HG02610 (cell line): ENCODE data around the gene LRRC25.

Experiments used
- ATAC-seq: cut with Tn5 transposase; IDR thresholded peaks from one replicate; pipeline ENCODE4 v1.9.1; 2021; ENCODE audit warnings: mild to moderate bottlenecking, moderate library complexity; ENCODE audit not compliant: unreplicated experiment

LRRC25 gene

GRCh38 chr19:18397242-18398202, at the start of gene LRRC25:
Gene LRRC25 (minus strand): TSS chr19:18397622. CDS start chr19:18396963, 659 bp downstream.
- no peak for ATAC-seq

- ATAC-seq: no peak
Measured at GRCh38 chr19:18446811-18447359, 49.5 kb upstream of the LRRC25 start.

- no peak for ATAC-seq
Measured at GRCh38 chr19:18446145-18446810, 48.9 kb upstream of the LRRC25 start.

GRCh38 chr19:18445262-18445948, 48.0 kb upstream of the LRRC25 start:
- no peak for ATAC-seq

DNA sequence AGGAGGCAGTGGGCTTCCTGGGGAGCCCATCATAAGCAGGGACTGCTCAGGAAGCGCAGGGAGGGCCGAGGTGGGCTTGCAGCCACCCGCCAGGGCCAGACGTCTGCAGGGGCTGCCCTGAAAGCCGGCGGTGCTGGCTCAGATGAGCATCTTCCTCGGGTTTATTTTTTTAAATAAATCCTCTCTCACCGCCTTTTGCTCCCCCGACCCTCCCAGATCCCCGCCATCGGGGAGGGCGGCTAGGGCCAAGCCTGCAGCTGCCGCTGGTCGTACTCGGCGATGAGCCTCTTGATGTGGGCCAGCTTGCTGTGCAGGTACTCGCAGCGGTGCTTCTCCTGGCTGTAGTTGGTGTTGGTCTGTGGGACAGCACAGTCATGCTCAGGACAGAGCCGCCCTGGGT, 47.1 kb upstream of the LRRC25 start:
- ATAC-seq: no peak

GRCh38 chr19:18443831-18444230, 46.4 kb upstream of the LRRC25 start:
- ATAC-seq: no peak

DNA sequence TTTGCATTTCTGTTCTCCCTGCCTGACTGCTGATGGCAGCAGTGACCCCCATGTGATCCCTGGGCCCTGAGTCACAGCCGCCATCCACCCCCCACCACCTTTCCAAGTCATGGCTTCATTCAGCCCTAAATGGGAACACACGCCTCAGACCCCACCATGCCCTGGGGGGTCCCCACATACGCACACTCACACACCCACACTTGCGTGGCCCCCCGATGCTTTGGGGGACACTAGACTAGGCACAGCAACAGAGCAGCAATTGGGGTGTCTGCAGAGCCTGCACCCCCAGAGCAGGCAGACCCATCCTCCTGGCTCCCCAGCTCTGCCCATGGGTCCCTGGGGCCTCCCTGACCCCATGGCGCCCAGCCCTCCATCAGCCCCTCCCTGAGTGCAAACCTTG, 46.0 kb upstream of the LRRC25 start:
- no peak for ATAC-seq

GRCh38 chr19:18442941-18443340, 45.5 kb upstream of the LRRC25 start:
- no peak for ATAC-seq

- no peak for ATAC-seq
Measured at GRCh38 chr19:18441804-18442788, 44.7 kb upstream of the LRRC25 start.

DNA sequence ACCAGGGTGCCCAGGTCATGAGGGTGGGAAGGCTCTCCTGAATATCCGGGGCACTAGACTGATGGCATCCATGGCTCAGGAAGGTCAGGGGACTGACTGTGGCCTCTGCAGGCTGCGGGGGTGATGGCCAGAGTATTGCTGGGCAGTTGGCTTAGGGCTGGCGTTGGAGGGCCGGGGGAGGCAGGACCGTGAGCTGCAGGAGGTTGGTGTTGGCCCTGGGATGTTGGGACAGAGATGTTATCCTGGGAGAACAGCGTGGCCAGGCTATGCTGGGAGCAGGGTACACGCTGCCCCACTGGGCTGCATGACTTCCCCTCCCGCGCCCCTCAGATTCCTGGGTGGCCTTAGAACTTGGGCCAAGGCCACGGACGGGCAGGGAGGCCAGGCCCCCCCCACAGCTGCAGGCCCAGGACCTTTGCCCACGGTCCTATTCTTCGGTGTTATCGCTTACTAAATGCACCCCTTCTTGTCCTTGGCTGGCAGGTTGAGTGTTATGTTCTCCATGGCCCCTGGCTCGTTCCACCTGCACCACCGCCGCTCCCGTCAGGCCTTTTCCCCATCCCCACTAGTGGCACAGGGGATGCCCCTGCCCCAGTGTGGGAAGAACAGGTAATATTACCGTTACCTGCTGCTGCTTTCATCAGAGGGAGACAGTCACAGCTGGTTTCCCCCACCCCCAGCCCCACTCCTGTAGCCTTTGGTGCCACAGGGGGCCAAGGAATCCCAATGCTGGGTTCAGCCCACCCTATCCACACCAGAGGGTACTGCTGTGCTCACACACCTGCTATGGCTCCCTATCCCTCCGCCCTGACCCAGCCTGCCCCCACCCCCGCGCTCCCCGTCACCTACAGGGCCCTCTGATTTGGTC, 43.7 kb upstream of the LRRC25 start:
- no peak for ATAC-seq

DNA sequence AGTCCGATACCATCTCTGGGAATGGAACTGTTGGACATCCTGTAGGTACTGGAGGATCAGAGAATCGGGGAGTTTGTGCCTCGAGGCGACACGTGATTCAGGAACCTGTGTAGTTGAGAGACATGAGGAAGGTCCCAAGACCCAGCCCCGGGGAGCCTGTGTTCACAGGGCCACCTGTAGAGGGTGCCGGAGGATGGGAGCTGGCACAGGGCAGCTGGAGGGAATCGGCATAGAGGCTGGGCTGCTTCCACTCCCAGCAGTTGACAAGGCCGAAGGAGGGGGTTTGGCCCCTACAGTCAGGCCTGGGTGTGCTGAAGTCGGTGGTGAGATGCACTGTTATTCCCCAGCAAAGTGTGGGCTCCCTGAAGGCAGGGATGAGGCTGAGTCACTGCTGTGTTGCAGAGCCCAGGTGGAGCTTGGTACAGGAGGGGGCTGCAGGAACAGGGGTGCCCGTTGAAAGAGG, 43.0 kb upstream of the LRRC25 start:
- no peak for ATAC-seq

DNA sequence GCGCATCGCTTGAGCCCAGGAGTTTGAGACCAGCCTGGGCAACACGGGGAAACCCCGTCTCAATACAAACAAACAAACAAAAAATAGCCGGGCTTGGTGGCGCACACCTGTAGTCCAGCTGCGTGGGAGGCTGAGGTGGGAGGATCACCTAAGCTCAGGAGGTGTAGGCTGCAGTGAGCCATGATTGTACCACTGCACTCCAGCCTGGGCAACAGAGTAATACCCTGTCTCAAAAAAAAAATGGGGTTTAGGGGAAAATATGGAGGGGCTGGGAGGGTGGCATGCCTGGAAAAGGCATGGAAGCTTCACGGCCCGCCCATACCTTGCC, 42.5 kb upstream of the LRRC25 start:
- no peak for ATAC-seq

- ATAC-seq: no peak
Measured at GRCh38 chr19:18439025-18439909, 41.8 kb upstream of the LRRC25 start.

- no peak for ATAC-seq
Measured at GRCh38 chr19:18438331-18439024, 41.1 kb upstream of the LRRC25 start.

- ATAC-seq: no peak
Measured at GRCh38 chr19:18437491-18438330, 40.3 kb upstream of the LRRC25 start, which contains the start of gene ISYNA1. Gene ISYNA1 (minus strand): TSS chr19:18438133. CDS start chr19:18437979, 154 bp downstream.

- peak; percentile 41 for ATAC-seq
Measured at GRCh38 chr19:18436671-18437490, 39.5 kb upstream of the LRRC25 start.
